Vagina (tissue), 2 donors: ENCODE measurements around the gene FOXN3. TPM values are rescaled to one million over a fixed set of nuclear protein-coding genes. Genes with fewer than 3 reads are reported as not detected.
"Not testable (repeated sequence)": the region's sequence is repeated elsewhere in the genome, so short reads cannot be mapped to it uniquely, and the experiment has no call there.

ENCODE experiments used
- DNase-seq, 2 donors: peaks; one replicate each; pipeline ENCODE4 v3.0.0-alpha.2; 2017; ENCODE audit errors: extremely low spot score in 2 of 2
- H3K27ac ChIP-seq: fragments of 200-600 bp; sonication (generic); one replicate; pipeline ENCODE4 v1.5.1; 2019
- H3K27me3 ChIP-seq: fragments of 200-600 bp; sonication (generic); one replicate; pipeline ENCODE4 v1.5.1; 2019
- H3K36me3 ChIP-seq, 2 donors: fragments of 200-600 bp; sonication (generic); one replicate each; pipeline ENCODE4 v1.5.1; 2017 to 2019
- H3K4me1 ChIP-seq: fragments of 200-600 bp; sonication (generic); one replicate; pipeline ENCODE4 v1.5.1; 2019
- H3K4me3 ChIP-seq, 2 donors: fragments of 200-600 bp; sonication (generic); 1 replicate in 1 of 2; 2 replicates in 1 of 2; pipeline ENCODE4 v1.5.1; 2016 to 2019
- H3K9me3 ChIP-seq: fragments of 200-600 bp; sonication (generic); one replicate; pipeline ENCODE4 v1.5.1; 2019
- POLR2A ChIP-seq, 2 donors: fragments of 450-650 bp; IDR thresholded peaks; one replicate each; pipeline ENCODE4 v1.6.1; 2017; ENCODE audit warnings: antibody characterized with exemption in 2 of 2, mild to moderate bottlenecking in 2 of 2, moderate library complexity in 2 of 2
- POLR2AphosphoS5 ChIP-seq, 2 donors: sonication (generic); formaldehyde crosslinking; IDR thresholded peaks; one replicate each; pipeline ENCODE4 v1.9.0; 2017; ENCODE audit warnings: antibody characterized with exemption in 2 of 2, mild to moderate bottlenecking in 2 of 2, low read depth in 1 of 2; ENCODE audit not compliant: insufficient read depth in 1 of 2
- intact Hi-C: fragments of 100-400 bp; cut with DNase I; formaldehyde crosslinking; loops from one replicate; pipeline ENCODE4 v1.15.1; 2023
- total RNA-seq: library from RNA; depleted of rRNA; stranded (reverse); fragments of >200 nt; gene quantifications from one replicate; pipeline ENCODE4 v1.2.3, GENCODE V29; 2016
- TF ChIP-seq, protein P1 (sequence below), 3 experiments: fragments of 450-650 bp in 2 of 3; fragments of 200-600 bp in 1 of 3; sonication (generic) in 1 of 3; IDR thresholded peaks; one replicate each; pipeline ENCODE4 v1.5.1; 2017 to 2019; ENCODE audit warnings: antibody characterized with exemption in 3 of 3, mild to moderate bottlenecking in 2 of 3, moderate library complexity in 2 of 3

The FOXN3 gene
- total RNA-seq, 1 donor from 2014 or later, result 111 TPM

DNA sequence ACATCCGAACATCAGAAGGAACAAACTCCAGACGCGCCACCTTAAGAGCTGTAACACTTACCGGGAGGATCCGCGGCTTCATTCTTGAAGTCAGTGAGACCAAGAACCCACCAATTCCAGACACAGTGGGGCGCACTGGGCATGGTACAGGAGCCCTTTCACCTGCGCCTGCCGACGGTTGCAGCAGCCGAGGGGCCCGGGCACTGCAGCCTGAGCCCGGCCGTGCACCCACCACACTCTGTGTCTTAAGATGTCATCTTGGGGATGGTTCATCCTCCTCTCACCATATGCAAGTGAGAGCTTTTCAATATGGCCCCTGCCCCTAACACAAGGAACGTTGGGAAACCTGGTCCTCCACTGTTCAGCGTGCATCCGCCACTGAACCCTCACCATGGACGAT lies 304.3 kb downstream of the FOXN3 start:
- intact Hi-C loops, result no loop called here
- H3K4me1 ChIP-seq, result no peaks in the 10 kb centered on the region
- no peak overlapping the region for H3K4me3 ChIP-seq
- no peaks in the 10 kb centered on the region for H3K36me3 ChIP-seq
- no peak for TF ChIP-seq POLR2A (IDR thresholded peaks at IDR 0.05)
- TF ChIP-seq POLR2AphosphoS5 (IDR thresholded peaks at IDR 0.05; ENCODE audit: insufficient read depth in 1 of 2, low read depth in 1 of 2), result no peak
- TF ChIP-seq, protein P1, sequence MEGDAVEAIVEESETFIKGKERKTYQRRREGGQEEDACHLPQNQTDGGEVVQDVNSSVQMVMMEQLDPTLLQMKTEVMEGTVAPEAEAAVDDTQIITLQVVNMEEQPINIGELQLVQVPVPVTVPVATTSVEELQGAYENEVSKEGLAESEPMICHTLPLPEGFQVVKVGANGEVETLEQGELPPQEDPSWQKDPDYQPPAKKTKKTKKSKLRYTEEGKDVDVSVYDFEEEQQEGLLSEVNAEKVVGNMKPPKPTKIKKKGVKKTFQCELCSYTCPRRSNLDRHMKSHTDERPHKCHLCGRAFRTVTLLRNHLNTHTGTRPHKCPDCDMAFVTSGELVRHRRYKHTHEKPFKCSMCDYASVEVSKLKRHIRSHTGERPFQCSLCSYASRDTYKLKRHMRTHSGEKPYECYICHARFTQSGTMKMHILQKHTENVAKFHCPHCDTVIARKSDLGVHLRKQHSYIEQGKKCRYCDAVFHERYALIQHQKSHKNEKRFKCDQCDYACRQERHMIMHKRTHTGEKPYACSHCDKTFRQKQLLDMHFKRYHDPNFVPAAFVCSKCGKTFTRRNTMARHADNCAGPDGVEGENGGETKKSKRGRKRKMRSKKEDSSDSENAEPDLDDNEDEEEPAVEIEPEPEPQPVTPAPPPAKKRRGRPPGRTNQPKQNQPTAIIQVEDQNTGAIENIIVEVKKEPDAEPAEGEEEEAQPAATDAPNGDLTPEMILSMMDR (IDR thresholded peaks at IDR 0.05), result no peak
- DNase-seq, result no peak
- no peaks in the 10 kb centered on the region for H3K9me3 ChIP-seq
- no peaks in the 10 kb centered on the region for H3K27me3 ChIP-seq
- H3K27ac ChIP-seq, result no peak overlapping the region

DNA sequence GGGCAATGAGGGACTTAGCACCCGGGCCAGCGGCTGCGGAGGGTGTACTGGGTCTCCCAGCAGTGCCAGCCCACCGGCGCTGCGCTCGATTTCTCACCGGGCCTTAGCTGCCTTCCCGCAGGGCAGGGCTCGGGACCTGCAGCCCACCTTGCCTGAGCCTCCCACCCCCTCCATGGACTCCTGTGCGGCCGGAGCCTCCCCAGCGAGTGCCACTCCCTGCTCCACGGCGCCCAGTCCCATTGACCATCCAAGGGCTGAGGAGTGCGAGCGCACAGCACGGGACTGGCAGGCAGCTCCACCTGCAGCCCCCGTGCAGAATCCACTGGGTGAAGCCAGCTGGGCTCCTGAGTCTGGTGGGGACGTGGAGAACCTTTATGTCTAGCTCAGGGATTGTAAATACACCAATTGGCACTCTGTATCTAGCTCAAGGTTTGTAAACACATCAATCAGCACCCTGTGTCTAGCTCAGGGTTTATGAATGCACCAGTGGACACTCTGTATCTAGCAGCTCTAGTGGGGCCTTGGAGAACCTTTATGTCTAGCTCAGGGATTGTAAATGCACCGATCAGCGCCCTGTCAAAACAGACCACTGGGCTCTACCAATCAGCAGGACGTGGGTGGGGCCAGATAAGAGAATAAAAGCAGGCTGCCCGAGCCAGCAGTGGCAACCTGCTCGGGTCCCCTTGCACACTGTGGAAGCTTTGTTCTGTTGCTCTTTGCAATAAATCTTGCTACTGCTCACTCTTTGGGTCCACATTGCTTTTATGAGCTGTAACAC lies 305.1 kb downstream of the FOXN3 start:
- H3K4me3 ChIP-seq, intact Hi-C loops, DNase-seq, H3K27ac ChIP-seq, H3K36me3 ChIP-seq, H3K4me1 ChIP-seq, H3K27me3 ChIP-seq, H3K9me3 ChIP-seq: not testable (repeated sequence)

DNA sequence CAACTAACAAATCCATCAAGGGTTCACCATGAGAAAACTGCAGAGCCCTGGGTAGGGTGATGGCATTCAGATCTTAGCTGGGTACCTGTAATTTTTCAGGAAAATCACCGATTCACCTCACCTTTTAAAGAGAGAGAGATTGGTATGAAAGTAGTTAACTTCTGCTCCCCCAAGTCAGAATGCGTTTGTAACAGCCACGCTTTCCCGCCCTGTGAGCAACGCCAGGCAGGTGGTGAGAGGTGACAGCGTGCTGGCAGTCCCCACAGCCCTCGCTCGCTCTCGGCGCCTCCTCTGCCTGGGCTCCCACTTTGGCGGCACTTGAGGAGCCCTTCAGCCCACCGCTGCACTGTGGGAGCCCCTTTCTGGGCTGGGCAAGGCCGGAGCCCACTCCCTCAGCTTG lies 305.8 kb downstream of the FOXN3 start:
- H3K27me3 ChIP-seq, H3K4me3 ChIP-seq, DNase-seq, H3K36me3 ChIP-seq, H3K4me1 ChIP-seq, H3K27ac ChIP-seq, H3K9me3 ChIP-seq, intact Hi-C loops: not testable (repeated sequence)

DNA sequence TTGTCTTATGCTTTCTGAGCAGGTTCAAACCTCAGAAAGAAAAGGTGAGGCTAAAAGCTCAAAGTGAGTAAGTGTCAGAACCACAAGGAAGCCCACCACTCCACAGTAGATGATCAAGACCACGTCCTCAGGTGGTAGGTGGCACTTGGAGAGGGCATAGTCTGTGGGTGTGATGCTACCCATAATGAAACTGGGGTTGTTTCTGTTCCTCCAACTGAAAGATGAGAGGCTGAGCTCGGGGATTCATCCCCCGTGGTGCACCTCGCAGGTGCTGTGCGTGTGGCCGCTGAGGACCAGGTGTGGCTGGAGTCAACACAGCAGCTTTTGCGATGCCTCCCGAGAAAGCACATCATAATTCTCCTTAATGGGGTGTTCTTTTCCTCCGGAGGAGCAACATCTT lies 306.9 kb downstream of the FOXN3 start:
- Histone ChIP-seq H3K4me1 (no peaks in the 10 kb centered on the region), H3K27me3 (no peaks in the 10 kb centered on the region), H3K4me3 (no peak overlapping the region), H3K27ac (no peak overlapping the region), H3K9me3 (no peaks in the 10 kb centered on the region), H3K36me3 (no peaks in the 10 kb centered on the region)
- intact Hi-C loops, result no loop called here
- TF ChIP-seq POLR2A (IDR thresholded peaks at IDR 0.05), result no peak
- no peak for TF ChIP-seq POLR2AphosphoS5 (IDR thresholded peaks at IDR 0.05; ENCODE audit: insufficient read depth in 1 of 2, low read depth in 1 of 2)
- TF ChIP-seq, protein P1 (IDR thresholded peaks at IDR 0.05), result no peak
- no peak for DNase-seq

DNA sequence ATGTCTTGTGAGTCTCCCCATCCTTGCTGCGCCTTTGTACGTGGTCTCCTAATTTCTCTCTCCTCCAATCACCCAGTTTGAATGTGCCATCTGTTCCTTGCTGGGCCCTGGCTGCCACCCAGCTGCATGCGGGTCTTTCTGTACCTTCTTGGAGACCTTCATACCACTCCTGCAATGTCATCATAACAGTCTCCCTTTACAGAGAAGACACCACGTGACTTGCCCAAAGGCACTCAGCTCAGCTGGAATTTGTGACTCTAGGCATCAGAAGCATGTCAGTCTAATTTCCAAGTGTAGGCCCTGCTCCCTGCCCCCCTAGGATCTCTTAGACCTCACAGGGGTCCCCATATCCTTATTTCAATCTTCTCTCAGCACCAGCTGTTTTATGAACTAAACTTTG lies 308.4 kb downstream of the FOXN3 start:
- no peaks in the 10 kb centered on the region for H3K27me3 ChIP-seq
- no peak overlapping the region for H3K27ac ChIP-seq
- H3K9me3 ChIP-seq, result no peaks in the 10 kb centered on the region
- no peak overlapping the region for H3K4me3 ChIP-seq
- no peaks in the 10 kb centered on the region for H3K36me3 ChIP-seq
- no peaks in the 10 kb centered on the region for H3K4me1 ChIP-seq
- intact Hi-C loops, result no loop called here
- no peak for DNase-seq
- TF ChIP-seq POLR2AphosphoS5 (IDR thresholded peaks at IDR 0.05; ENCODE audit: insufficient read depth in 1 of 2, low read depth in 1 of 2), result no peak
- no peak for TF ChIP-seq POLR2A (IDR thresholded peaks at IDR 0.05)
- TF ChIP-seq, protein P1 (IDR thresholded peaks at IDR 0.05), result no peak

DNA sequence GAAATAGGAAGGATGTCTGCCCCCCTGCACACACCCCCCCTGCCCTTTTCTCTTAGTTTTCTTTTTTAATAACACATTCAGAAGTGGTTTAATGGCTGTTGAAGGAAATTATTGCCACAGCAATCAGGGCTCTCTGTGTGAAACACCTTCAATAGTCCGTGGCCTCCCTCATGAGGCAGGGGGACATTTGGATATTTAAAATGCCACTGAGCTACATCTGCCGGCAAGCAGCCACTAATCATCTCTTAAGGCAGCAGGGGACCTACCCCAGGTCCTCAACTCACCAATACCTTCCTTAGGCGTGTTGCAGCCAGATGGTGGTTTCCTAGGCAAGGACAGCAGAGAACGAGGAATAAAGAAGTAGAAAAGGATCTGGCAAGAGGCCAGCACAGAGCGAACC lies 309.4 kb downstream of the FOXN3 start:
- Histone ChIP-seq H3K27me3 (no peaks in the 10 kb centered on the region), H3K36me3 (no peaks in the 10 kb centered on the region), H3K9me3 (no peaks in the 10 kb centered on the region), H3K27ac (no peak overlapping the region), H3K4me1 (no peaks in the 10 kb centered on the region), H3K4me3 (no peak overlapping the region)
- TF ChIP-seq POLR2A (IDR thresholded peaks at IDR 0.05) (no peak), POLR2AphosphoS5 (IDR thresholded peaks at IDR 0.05; ENCODE audit: insufficient read depth in 1 of 2, low read depth in 1 of 2) (no peak)
- TF ChIP-seq, protein P1 (IDR thresholded peaks at IDR 0.05), result no peak
- DNase-seq, result no peak
- intact Hi-C loops, result no loop called here
